CD4-positive, alpha-beta T cell (primary cell): ENCODE measurements around the gene MSANTD2. TPM values are rescaled to one million over a fixed set of nuclear protein-coding genes. Genes with fewer than 3 reads are reported as not detected.

Experiments used
- ATAC-seq: fragments of 200-7000 bp; cut with Tn5 transposase; one replicate; pipeline ENCODE4 v1.10.0; 2022; ENCODE audit warnings: mild to moderate bottlenecking; ENCODE audit not compliant: poor library complexity
- CTCF ChIA-PET: fragments of 350-600 bp; sonication (Branson Sonifier 250); formaldehyde crosslinking; loops from one replicate; lab custom pipeline; 2021; ENCODE audit warnings: antibody characterized with exemption, inconsistent platforms; lab: Charles Lee
- POLR2A ChIA-PET: fragments of 350-600 bp; sonication (Branson Sonifier 250); formaldehyde crosslinking; loops from one replicate; lab custom pipeline; 2021; ENCODE audit warnings: antibody characterized with exemption, inconsistent platforms; lab: Charles Lee
- DNase-seq, 14 experiments: peaks; one replicate each; pipeline ENCODE4 v3.0.0-alpha.2; 2013 to 2020; ENCODE audit warnings: mixed read lengths in 2 of 14
- H3K27ac ChIP-seq, 2 donors: one replicate each; pipeline versions ENCODE4 v1.5.1 to v1.7.0; 2013; ENCODE audit warnings: low read length in 2 of 2, low read depth in 1 of 2, mild to moderate bottlenecking in 1 of 2
- H3K27me3 ChIP-seq, 2 experiments: 1 replicate in 1 of 2; 2 replicates in 1 of 2; pipeline versions ENCODE4 v1.6.1 to v1.7.0; 2013; ENCODE audit warnings: low read length in 2 of 2, control low read depth in 1 of 2, mild to moderate bottlenecking in 1 of 2, moderate library complexity in 1 of 2; ENCODE audit not compliant: insufficient read depth in 2 of 2, control insufficient read depth in 1 of 2
- H3K36me3 ChIP-seq: one replicate; pipeline ENCODE4 v1.6.1; 2013; ENCODE audit warnings: low read length, control low read depth; ENCODE audit not compliant: insufficient read depth
- H3K4me1 ChIP-seq: one replicate; pipeline ENCODE4 v1.6.1; 2013; ENCODE audit warnings: low read length, control low read depth; ENCODE audit not compliant: insufficient read depth
- H3K4me3 ChIP-seq: one replicate; pipeline ENCODE4 v1.5.1; 2013; ENCODE audit warnings: mild to moderate bottlenecking, low read length, moderate library complexity
- H3K9me3 ChIP-seq, 2 experiments: 1 replicate in 1 of 2; 2 replicates in 1 of 2; pipeline versions ENCODE4 v1.6.1 to v1.7.0; 2013; ENCODE audit warnings: low read length in 2 of 2, mild to moderate bottlenecking in 2 of 2, control low read depth in 1 of 2, moderate library complexity in 1 of 2; ENCODE audit not compliant: control insufficient read depth in 1 of 2, insufficient read depth in 1 of 2
- H3K27ac Mint-ChIP-seq: one replicate; pipeline ENCODE4 v1.8.0; 2020; ENCODE audit warnings: mixed read lengths
- H3K27me3 Mint-ChIP-seq: one replicate; pipeline ENCODE4 v1.8.0; 2021; ENCODE audit warnings: mixed read lengths
- H3K36me3 Mint-ChIP-seq: one replicate; pipeline ENCODE4 v1.8.0; 2021; ENCODE audit warnings: low read depth, mixed read lengths
- H3K4me1 Mint-ChIP-seq: one replicate; pipeline ENCODE4 v1.8.0; 2021; ENCODE audit warnings: low read depth, mixed read lengths
- H3K4me3 Mint-ChIP-seq: one replicate; pipeline ENCODE4 v1.8.0; 2020; ENCODE audit warnings: mild to moderate bottlenecking, mixed read lengths
- H3K9me3 Mint-ChIP-seq: one replicate; pipeline ENCODE4 v1.8.0; 2020; ENCODE audit warnings: mixed read lengths
- intact Hi-C, 2 experiments: fragments of 100-400 bp; cut with DNase I in 1 of 2; cut with micrococcal nuclease in 1 of 2; formaldehyde crosslinking; loops; one replicate each; pipeline versions ENCODE4 v1.15.1 to v1.9.0; 2023 to 2025; cut with DNase I, micrococcal nuclease
- total RNA-seq, 174 experiments: library from RNA in 2 of 174; stranded (reverse) in 2 of 174; gene quantifications; one replicate each; pipeline ENCODE4 v1.2.3 and lab custom pipeline; 2021 to 2026
- TF ChIP-seq, protein P1 (sequence below): fragments of 200-600 bp; IDR thresholded peaks from one replicate; pipeline ENCODE4 v1.8.0; 2022; ENCODE audit warnings: antibody characterized with exemption, mild to moderate bottlenecking

The MSANTD2 gene
- total RNA-seq, 2 experiments from 2014 or later, result 4.2 to 5.1 TPM

DNA sequence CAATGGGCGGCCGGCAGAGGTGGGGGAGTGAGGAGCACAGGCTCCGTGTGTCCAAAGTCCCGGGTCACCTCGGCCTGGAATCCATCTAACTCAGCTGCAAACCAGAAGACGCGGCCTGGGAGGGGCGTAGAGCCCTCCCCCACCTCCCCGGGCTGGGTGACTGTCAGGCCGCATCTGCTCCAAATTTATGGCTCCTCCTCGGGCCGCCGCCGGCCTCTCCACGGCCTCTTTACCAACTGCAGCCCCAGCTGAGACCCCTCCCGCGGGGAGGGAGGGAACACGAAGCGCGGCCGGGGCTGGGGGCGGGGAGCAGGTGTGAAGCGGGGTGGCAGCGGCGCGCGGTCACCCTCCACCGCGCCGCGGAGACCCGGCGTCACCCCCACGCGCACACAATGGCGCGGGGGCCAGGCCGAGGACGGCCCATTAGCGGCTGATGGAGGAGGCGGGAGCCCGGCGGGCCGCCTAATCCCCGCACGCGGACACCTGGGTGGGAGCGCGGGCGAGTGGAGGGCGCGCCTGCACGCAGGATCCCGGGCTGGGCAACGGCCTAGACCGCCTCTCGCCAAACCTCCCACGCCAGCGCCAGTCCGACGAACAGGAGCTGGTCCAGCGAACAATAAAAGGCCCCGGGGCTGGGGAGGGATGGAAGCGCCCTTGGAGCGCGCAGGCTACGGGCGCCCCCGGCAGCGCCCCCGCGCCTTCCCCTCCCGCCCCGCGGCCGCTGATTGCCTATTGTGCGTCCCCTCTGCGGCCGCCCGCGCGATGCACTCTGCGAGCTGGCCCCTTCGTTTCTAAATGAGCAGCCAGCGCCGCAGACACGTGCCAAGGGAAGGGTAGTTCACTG, 39.1 kb upstream of the MSANTD2 start:
- DNase-seq (no peak), ATAC-seq (no peak)
- H3K27ac Mint-ChIP-seq, result no peak overlapping the region
- peaks cover 0 to 4% of the 10 kb centered on the region in 2 experiments for H3K9me3 ChIP-seq
- H3K27me3 ChIP-seq, result peaks cover 65 to 72% of the 10 kb centered on the region in 2 experiments
- peaks cover 21% of the 10 kb centered on the region for H3K4me1 Mint-ChIP-seq
- peak overlapping the region; percentile 35 for H3K4me3 Mint-ChIP-seq
- intact Hi-C loops, result loop anchor here (2.0 to 10.0 kb wide), 6 partner anchors 35 to 425 kb away; partner anchors contain the start of gene ESAM (in 2 of the 2)
- H3K4me3 ChIP-seq, result no peak overlapping the region
- H3K27ac ChIP-seq, result no peak overlapping the region
- POLR2A ChIA-PET, result interaction anchor here (1.4 kb wide), 1 partner anchor 166 kb away, joined by 3 read pairs; the partner anchor contains the start of genes SIAE and SPA17
- H3K36me3 ChIP-seq, result no peaks in the 10 kb centered on the region
- CTCF ChIA-PET, result interaction anchor here (1.2 kb wide), 1 partner anchor 27 kb away, joined by 4 read pairs; the partner anchor contains the start of gene ROBO3
- H3K27me3 Mint-ChIP-seq, result peaks cover 87% of the 10 kb centered on the region
- H3K36me3 Mint-ChIP-seq, result no peaks in the 10 kb centered on the region
- TF ChIP-seq, protein P1, sequence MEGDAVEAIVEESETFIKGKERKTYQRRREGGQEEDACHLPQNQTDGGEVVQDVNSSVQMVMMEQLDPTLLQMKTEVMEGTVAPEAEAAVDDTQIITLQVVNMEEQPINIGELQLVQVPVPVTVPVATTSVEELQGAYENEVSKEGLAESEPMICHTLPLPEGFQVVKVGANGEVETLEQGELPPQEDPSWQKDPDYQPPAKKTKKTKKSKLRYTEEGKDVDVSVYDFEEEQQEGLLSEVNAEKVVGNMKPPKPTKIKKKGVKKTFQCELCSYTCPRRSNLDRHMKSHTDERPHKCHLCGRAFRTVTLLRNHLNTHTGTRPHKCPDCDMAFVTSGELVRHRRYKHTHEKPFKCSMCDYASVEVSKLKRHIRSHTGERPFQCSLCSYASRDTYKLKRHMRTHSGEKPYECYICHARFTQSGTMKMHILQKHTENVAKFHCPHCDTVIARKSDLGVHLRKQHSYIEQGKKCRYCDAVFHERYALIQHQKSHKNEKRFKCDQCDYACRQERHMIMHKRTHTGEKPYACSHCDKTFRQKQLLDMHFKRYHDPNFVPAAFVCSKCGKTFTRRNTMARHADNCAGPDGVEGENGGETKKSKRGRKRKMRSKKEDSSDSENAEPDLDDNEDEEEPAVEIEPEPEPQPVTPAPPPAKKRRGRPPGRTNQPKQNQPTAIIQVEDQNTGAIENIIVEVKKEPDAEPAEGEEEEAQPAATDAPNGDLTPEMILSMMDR, result no peak
- peaks cover 25% of the 10 kb centered on the region for H3K4me1 ChIP-seq
- no peaks in the 10 kb centered on the region for H3K9me3 Mint-ChIP-seq

DNA sequence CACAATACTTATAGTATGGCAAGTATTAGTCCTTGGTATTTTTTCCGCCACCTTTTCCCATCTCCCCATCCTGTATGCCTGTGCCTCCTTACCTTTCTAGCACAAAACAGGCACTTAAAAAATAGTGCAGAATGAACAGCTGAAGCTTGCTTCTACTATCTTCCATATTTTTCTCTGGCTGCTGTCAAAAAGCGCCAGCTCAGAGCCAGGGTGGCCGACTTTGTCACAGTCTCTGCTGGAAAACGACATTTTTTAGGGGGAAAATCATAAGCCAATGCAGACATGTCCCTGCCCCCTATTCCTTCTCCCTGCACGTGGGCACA, 38.6 kb upstream of the MSANTD2 start:
- Mint-ChIP-seq H3K9me3 (no peaks in the 10 kb centered on the region), H3K4me3 (peak overlapping the region; percentile 42), H3K27me3 (peaks cover 85% of the 10 kb centered on the region), H3K36me3 (no peaks in the 10 kb centered on the region), H3K27ac (no peak overlapping the region), H3K4me1 (peaks cover 21% of the 10 kb centered on the region)
- TF ChIP-seq, protein P1, result no peak
- Histone ChIP-seq H3K4me1 (peaks cover 25% of the 10 kb centered on the region), H3K9me3 (peaks cover 0 to 4% of the 10 kb centered on the region in 2 experiments), H3K27me3 (peaks cover 59 to 67% of the 10 kb centered on the region in 2 experiments), H3K4me3 (no peak overlapping the region), H3K36me3 (no peaks in the 10 kb centered on the region), H3K27ac (no peak overlapping the region)
- POLR2A ChIA-PET, result interaction anchor here (1.4 kb wide), 1 partner anchor 165 kb away, joined by 3 read pairs; the partner anchor contains the start of genes SIAE and SPA17
- intact Hi-C loops, result loop anchor here (2.0 to 10.0 kb wide), 6 partner anchors 36 to 424 kb away; partner anchors contain the start of gene ESAM (in 2 of the 2)
- CTCF ChIA-PET, result no interaction called here
- ATAC-seq (no peak), DNase-seq (no peak)

DNA sequence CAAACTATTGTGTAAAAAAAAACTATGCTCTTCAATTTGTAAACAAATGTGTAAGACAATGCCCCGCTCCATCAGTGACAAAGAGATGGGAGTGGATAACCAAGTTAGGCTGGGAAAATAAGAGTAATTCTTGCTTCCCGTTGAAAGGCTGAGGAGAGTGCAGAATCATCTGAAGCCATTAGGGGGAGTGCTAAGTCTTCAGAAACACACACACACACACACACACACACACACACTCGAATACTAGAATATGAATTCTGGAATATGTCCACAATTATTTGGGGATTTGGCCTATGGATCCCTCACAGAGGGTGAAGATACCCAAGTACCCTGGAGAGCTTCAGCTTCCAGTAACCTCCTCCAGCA, 37.3 kb upstream of the MSANTD2 start:
- no peaks in the 10 kb centered on the region for H3K36me3 Mint-ChIP-seq
- H3K9me3 Mint-ChIP-seq, result no peaks in the 10 kb centered on the region
- intact Hi-C loops, result loop anchor here (1.0 to 10.0 kb wide), 9 partner anchors 37 to 423 kb away; partner anchors contain the start of genes ESAM (in 1 of the 2) and MSANTD2 (in 1 of the 2)
- no peaks in the 10 kb centered on the region for H3K36me3 ChIP-seq
- peaks cover 51 to 56% of the 10 kb centered on the region in 2 experiments for H3K27me3 ChIP-seq
- H3K27me3 Mint-ChIP-seq, result peaks cover 83% of the 10 kb centered on the region
- ATAC-seq (peak; percentile 45), DNase-seq (peak in 3 of 14 experiments; percentile 16 to 41 (median 35))
- no peak overlapping the region for H3K4me3 ChIP-seq
- ChIA-PET CTCF (interaction anchor here (1.0 to 2.1 kb wide), 8 partner anchors 16 to 194 kb away, joined by 3 to 13 read pairs (median 5); no protein-coding TSS in a partner anchor), POLR2A (interaction anchor here (0.6 to 2.4 kb wide), 7 partner anchors 36 to 214 kb away, joined by 3 to 13 read pairs (median 4); partner anchors contain the start of genes SIAE and SPA17)
- no peak overlapping the region for H3K27ac ChIP-seq
- peaks cover 0 to 4% of the 10 kb centered on the region in 2 experiments for H3K9me3 ChIP-seq
- H3K4me1 Mint-ChIP-seq, result peaks cover 21% of the 10 kb centered on the region
- TF ChIP-seq, protein P1, result no peak
- H3K4me3 Mint-ChIP-seq, result peak overlapping the region; percentile 74
- no peak overlapping the region for H3K27ac Mint-ChIP-seq
- H3K4me1 ChIP-seq, result peaks cover 19% of the 10 kb centered on the region
